HTR-8/SVneo (cell line): Measurements from ENCODE around the gene MYH16.
"Not testable (repeated sequence)": the region's sequence is repeated elsewhere in the genome, so short reads cannot be mapped to it uniquely, and the experiment has no call there.

Experiments
- DNase-seq: peaks from one replicate; pipeline ENCODE4 v3.0.0; 2011; ENCODE audit warnings: low spot score, mixed read lengths; ENCODE audit not compliant: insufficient read length
- FAIRE-seq: peaks from 2 replicates; lab custom pipeline; 2011; peaks lifted over from hg19 to GRCh38; lab: Jason Lieb, UNC

MYH16 gene

DNA sequence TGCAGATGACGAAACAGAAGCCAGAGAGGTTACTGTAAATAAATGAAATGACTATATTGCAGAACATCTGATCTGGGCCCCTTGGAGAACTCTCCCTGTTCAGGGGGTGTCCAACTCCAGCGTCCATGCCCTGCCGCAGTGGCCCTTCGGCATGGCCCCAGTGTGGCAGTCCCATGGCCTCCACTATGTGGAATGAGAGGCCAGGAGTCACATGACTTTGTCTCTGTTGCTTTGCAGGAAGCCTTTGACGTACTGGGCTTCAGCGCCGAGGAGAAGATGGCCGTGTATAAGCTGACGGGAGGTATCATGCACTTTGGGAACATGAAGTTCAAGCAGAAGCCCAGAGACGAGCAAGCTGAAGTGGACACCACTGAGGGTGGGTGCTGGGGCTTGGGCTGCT is 15.6 kb upstream of the MYH16 start:
- DNase-seq (no peak), FAIRE-seq (no peak)

DNA sequence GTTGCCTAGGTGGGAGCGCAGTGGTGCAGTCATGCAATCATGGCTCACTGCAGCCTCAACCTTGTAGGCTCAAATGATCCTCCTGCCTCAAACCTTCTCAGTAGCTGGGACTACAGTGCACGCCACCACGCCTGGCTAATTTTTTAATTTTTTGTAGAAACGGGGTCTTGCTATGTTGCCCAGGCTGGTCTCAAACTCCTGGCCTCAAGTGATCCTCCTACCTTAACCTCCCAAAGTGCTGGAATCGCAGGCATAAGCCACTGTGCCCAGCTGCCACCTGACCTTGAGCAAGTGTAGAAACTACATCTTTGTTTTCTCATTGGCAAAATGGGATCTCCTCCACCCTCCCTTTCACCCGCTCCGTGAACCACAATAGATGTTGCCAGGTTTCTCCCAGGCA is 15.0 kb upstream of the MYH16 start:
- DNase-seq: no peak
- no peak for FAIRE-seq

DNA sequence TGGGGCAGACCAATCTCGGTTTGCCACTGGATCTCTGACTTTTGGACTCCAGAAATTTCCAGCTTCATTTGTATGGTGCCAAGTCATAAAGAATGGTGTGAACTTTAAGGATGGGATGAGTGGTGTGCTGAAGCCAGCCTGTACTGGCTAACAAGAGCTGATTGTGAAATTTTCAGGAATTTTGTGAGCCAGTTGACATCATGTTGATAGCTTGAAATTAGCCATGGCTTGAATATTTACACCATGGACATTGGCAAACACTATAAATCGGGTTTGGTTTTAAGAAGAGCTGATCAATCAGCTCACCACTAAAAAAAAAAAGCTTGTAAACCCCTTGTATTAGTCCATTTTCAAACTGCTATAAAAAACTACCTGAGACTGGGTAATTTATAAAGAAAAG is 14.1 kb upstream of the MYH16 start:
- DNase-seq: no peak
- no peak for FAIRE-seq

DNA sequence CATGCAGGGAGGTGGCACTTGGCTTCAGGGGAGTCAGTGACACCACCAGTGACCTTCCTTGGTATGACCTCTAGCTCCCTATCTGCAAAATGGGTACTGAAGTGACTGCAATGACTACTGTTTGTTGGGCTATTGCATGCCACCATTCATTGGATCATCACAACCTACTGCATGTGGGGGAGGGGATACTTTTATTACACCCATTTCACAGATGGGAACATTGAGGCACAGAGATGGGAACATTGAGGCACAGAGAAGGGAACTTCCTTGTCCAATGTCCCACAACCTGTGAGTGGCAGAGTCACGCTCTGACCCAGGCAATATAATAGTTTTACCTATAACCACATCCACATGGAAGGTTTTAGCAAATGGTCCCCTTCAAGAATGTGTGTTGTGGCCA is 12.2 kb upstream of the MYH16 start:
- DNase-seq: no peak
- no peak for FAIRE-seq

DNA sequence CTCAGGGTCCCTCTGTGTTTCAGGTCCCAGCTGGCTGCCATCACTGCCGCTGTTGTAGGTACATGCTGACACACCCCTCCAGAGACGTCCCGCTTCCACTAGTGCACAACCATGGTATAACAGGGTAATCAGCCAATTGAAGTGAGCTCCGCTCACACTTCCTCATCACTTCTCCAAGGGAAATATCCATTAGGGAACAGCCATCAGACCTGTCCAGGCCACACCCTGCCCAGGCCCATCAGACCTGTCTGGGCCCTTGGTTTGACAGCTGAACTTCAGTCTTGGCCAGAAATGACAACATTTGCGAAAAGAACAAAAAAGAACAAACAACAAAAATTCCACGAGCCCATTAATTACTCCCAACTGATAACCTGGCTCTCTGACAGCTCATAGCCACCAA is 11.0 kb upstream of the MYH16 start:
- no peak for DNase-seq
- FAIRE-seq: no peak

DNA sequence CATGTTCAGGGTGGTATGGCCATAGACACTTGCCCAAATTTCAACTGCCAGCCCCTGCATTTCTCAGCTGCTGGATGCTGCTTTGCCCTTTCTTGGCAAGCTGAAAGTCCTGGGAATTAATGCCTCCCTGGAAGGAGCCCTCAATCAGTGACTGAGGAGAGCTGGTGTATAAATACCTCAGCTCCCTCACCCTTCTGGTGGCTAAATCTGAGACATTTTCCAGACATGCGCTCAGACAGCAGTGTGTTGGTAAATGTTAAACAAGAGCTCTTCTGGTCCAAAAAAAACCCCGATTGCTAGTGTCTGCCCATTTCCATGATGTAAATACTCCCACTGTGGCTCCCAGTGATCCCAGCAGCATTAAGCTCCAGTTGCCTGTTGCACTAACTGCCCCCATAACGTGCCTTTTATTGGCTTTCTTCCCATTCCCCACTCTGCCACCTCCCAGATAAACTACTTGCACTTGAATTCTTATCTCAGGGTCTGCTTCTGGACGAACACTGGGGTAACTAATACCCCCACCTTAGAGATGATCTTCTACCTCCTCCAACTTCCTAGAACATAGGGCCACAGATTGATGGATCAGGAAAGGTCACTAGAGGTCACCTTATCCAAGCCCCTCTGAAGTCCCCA is 6.7 kb upstream of the MYH16 start:
- no peak for DNase-seq
- FAIRE-seq: no peak

DNA sequence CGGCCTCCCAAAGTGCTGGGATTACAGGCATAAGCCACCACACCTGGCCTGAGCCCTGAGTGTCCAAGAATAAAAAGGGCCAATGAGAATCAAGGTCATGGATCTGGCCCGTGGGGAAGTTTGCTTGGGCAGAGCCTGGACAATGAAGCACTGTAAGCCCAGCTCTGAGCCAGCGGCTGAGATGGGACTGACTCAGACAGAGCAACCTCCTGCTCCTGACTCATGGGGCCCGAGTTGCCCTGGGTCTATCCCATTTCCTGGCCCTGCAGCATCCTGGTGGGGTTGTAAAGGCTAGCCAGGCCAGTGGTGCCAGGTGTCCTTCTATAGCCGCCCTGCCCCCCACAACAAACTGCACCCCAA is 5.2 kb upstream of the MYH16 start:
- no peak for FAIRE-seq
- DNase-seq: peak; percentile 46

DNA sequence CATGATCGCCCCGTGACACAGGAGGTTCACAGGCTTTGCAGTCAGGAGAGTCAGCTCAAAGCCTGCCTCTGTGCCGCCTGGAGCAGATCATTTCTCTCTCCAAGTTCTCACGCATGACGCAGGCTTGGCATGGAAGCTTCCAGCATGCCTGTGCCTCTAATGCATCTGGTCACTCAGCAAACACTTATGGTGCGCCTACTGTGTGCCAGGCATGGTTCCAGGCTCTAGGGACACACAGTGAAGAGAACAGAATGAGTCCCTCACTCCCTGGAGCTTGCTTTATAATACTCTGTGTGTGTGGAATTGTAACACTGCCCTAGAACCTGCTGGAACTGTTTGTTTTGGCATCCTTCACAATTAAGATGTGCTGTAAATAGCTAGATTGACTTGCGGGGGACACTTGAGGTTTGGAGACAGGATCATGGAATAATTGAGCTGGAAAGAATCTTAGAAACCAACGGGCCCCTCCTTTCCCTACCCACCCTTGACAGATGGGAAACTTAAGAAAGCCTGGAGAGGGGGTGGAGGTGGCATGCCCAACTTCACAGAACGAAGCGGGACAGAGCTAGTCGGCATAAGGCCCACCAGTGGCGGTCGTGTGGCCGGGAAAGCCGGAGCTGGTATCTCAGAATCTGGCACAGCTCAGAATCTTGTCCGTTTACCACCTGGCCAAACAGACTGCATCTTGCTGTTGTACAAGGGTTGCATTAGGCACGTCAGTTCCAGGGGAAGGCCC is 4.6 kb upstream of the MYH16 start:
- no peak for FAIRE-seq
- DNase-seq: no peak

DNA sequence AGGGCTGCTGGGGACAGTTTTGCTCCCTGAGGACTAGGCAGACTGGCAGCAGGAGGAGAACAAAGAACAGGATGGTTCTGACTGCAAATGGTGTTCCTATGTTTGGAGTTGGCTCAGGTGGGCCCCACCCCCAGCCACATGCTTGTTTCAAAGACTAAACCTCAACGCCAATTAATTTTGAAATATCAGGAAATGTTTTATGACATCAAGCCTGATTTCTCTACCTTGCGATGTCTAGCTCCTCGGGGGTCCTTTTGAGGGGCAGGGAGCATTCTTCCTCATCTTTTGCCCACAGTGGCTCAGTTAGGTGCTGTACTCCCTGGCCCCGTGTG is 4.1 kb upstream of the MYH16 start:
- no peak for FAIRE-seq
- DNase-seq: no peak

DNA sequence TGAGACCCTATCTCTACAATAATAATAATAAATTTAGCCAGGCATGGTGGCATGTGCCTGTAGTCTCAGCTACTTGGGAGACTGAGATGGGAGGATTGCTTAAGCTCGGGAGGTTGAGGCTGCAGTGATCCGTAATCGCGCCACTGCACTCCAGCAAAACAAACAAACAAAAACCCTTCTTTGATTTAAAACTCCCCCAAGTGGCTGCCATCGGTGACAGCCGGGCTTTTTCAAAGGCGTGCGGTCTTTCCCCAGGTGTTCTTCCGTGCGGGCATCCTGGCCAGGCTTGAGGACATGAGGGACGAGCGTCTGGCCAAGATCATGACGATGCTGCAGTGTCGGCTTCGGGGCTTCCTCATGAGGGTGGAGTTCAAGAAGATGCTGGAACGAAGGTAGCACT is 1.9 kb upstream of the MYH16 start:
- no peak for DNase-seq

DNA sequence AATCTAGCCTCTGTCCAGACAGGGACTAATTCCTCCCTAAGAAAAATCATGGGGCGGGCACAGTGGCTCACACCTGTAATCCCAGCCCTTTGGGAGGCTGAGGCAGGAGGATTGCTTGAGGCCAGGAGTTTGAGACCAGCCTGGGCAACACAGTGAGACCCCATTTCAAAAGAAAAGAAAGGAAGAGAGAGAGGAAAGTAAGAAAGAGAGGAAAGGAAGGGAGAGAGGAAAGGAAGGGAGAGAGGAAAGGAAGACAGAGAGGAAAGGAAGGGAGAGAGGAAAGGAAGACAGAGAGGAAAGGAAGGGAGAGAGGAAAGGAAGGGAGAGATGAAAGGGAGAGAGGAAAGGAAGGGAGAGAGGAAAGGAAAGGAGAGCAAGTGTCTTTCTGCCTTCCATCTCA is 922 bp downstream of the MYH16 start:
- DNase-seq, FAIRE-seq: not testable (repeated sequence)

More for the DNA sequence above, 1.9 kb upstream of the MYH16 start:
- FAIRE-seq: no peak

DNA sequence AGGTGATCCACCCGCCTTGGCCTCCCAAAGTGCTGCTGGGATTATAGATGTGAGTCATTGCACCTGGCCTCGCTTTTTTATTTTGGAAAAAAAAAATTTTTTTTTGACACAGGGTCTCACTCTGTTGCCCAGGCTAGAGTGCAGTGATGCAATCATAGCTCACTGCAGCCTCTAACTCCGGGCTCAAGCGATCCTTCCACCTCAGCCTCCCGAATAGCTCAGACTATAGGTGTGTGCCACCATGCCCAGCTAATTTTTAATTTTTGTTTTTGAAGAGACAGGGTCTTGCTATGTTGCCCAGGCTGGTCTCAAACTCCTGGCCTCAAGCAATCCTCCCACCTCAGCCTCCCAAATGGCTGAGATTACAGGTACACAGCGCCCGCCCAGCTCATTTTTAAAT is 2.3 kb downstream of the MYH16 start:
- not testable (repeated sequence) for FAIRE-seq, DNase-seq

DNA sequence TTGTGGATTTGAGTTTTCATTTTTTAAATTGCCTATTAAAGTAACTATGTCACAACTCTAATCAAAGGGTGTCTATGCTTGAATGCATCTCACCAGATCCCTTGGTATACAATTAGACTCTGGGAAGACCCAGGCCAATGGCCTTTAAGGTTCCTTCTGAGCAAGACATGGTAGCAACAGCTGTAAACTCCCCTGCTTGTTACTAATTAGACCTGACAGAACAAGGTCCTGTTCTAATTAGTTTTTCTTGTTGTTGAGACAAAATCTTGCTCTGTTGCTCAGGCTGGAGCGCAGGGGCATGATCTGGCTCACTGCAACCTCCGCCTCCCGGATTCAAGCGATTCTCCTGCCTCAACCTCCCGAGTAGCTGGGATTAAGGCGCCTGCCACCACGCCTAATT is 2.9 kb downstream of the MYH16 start:
- no peak for DNase-seq
- no peak for FAIRE-seq

DNA sequence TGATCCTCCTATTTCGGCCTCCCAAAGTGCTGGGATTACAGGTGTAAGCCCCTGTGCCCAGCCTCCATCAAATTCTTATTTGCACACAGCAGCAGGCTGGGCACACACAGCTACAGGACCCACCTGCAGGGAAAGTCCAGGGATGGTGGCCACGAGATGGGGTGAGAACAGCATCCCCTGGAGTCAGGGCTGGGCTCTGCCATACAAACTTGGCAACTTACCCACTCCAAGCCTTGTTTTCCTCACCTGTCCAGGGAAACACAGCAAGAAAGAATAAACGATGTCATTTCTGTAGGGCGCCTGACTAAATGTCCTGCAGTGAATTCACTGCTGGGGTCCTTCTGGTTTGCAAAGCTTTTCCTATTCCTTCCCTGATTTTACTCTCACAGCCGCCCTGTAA is 5.5 kb downstream of the MYH16 start:
- no peak for FAIRE-seq
- DNase-seq: no peak

DNA sequence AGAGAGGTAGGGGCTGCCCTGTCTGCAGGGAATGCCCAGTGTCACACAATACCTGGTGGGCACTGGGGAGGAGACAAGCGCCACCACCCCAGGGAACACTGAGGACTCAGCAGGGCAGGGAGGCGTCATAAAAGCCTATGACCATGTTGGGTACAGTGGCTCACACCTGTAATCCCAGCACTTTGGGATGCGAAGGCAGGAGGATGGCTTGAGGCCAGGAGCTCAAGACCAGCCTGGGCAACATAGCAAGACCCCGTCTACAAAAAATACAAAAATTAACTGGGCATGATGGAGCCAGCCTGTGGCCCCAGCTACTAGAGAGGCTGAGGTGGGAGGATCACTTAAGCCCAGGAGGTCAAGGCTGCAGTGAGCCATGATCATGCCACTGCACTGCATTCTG is 11.5 kb downstream of the MYH16 start:
- not testable (repeated sequence) for DNase-seq, FAIRE-seq

DNA sequence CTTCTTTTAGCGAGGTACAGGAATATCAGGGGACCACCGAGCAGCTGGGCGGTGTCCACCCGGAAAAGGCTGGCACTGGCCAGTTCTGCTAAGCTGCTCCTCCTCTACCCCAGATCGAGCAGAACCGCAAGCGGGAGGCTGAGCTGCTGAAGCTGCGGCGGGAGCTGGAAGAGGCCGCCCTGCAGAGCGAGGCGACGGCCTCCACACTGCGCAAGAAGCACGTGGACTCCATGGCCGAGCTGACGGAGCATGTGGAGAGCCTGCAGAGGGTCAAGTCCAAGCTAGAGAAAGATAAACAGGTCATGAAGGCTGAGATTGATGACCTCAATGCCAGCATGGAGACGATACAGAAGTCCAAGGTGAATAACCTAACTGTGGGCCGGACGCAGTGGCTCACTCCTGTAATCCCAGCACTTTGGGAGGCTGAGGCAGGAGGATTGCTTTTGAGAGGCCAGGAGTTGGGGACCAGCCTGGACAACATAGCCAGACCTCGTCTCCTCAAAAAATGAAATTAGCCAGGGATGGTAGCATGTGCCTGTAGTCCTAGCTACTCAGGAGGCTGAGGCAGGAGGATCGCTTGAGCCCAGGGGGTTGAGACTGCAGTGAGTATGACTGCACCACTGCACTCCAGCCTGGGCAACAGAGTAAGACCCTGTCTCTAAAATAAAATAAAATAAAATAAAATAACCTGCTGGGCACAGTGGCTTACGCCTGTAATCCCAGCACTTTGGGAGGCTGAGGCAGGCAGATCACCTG is 15.3 kb downstream of the MYH16 start:
- FAIRE-seq (no peak), DNase-seq (no peak)

DNA sequence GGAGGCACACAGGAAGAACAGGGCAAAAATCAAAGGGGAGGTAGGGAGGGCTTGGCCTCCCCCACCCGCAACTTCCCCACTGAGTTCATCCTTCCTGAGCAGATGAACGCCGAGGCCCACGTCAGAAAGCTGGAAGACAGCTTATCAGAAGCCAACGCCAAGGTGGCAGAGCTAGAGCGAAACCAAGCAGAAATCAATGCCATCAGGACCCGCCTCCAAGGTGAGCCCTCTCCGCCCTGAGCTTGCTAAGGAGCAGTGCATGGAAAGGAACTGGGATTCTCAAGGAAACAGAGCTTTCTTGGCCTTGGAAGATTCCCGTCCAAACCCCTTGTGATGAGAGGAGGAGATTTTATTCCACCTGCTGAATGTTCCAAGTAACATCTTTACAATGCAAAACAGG is 16.5 kb downstream of the MYH16 start:
- no peak for FAIRE-seq
- DNase-seq: no peak

DNA sequence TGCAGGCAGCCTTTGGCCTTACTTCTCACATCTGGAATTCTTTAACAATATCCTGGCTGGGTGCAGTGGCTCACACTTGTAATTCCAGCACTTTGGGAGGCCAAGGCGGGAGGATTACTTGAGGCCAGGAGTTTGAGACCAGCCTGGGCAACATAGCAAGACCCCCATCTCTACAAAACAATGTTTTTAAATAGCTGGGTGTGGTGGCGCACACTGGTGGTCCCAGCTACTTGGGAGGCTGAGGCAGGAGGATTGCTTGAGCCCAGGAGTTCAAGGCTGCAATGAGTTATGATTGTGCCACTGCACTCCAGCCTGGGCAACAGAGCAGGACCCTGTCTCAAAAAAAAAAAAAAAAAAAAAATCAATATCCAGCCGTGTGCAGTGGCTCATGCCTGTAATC is 17.5 kb downstream of the MYH16 start:
- not testable (repeated sequence) for DNase-seq, FAIRE-seq

DNA sequence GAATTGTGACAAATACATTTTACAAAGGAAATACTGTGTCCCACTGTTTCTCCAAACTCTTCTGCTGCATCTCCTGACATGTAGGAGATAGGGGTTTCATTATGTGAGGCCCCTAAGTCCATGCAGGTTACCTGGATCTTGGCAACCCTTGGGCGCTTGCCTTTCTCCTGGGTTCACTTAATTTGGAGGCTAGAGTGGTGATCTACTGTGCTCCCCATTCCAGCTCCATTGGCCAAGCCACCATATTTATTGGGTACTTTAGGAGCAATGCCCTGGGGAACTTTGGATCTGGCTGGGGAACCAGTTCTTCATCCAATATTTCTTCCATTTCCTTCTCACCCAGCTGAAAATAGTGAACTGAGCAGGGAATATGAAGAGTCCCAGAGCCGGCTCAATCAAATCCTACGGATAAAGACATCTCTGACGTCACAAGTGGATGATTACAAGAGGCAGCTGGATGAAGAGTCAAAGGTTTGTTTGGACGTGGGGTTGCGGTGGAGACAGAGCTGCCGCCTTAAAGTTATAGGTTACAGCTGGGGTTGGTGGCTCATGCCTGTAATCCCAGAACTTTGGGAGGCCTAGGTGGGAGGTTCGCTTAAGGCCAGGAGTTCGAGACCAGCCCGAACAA is 18.5 kb downstream of the MYH16 start:
- FAIRE-seq (no peak), DNase-seq (no peak)

DNA sequence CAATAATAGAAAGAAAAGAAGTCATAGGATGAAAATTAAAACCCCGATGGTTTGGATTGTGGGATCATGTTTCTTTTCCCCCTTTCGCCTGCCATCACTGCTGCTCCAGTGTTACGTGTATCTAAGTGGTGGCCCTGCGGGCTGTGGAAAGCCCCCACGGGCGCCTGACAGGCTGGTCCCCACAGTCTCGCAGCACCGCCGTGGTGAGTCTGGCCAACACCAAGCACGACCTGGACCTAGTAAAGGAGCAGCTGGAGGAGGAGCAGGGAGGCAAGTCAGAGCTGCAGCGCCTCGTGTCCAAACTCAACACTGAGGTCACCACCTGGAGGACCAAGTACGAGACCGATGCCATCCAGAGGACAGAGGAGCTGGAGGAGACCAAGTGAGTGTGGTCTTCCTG is 19.5 kb downstream of the MYH16 start:
- FAIRE-seq (no peak), DNase-seq (no peak)

DNA sequence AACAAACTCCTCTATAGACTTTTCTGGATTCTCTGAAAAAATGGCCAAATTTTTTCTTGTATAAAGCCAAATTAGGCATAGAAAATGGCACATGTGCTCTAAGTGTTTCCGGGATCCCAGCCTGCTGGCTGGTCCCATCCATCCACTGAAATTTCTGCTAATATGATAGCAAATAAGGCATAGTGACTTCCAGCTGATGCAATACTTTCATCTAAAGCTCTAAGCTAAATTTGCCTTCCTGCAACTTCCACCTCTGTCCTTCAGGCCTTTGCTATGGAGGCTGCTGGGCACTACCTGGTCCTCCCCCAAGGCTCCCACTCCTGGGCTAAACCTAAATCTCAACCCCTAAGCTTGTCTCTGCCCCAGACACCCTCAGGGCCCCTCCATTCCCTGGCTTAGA is 20.5 kb downstream of the MYH16 start:
- DNase-seq: no peak

More for the DNA sequence above, 20.5 kb downstream of the MYH16 start:
- no peak for FAIRE-seq
